ENCODE data around the gene NTF4. TPM values are rescaled to one million over a fixed set of nuclear protein-coding genes. Genes with fewer than 3 reads are reported as not detected.

Gene NTF4
- total RNA-seq, 2 donors from 2014 or later = not detected

DNA sequence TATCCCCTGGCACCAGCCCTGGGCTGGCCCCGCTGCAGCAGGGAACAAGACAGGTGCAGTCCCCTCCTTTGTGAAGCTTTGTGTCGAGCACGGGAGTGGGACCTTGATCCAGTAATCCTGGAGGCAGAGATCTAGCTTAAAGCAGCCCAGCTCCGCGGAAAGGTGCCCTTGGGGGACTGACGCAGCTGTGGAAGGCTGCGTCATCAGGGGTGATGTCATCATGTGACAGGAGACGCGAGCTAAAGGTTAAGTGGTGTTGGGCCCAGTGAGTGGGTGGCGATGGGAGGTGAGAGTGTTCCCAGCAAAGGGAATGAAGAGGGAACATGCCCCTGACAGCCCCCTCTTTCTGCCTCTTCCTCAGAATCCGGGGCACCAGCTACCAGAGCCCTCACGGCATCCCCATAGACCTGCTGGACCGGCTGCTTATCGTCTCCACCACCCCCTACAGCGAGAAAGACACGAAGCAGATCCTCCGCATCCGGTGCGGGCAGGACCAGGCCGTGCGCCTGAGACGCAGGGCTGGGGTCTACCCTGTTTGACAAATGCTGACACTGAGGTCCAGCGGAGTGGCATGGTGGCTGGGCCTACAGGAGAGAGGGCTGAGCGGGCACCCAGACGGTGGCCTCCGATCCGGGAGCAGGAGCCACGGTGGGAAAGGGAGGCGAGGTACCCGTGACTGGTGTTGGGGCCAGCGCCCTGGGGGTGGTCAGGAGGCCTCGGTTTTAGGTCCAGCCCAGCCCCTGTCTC, 50.3 kb downstream of the NTF4 start:
- H3K36me3 ChIP-seq = peaks cover 29% of the 10 kb centered on the region
- DNase-seq (ENCODE audit: low spot score) = no peak
- no peak overlapping the region for H3K4me3 ChIP-seq
- no peak overlapping the region for H3K27ac ChIP-seq
- H3K9me3 ChIP-seq = no peaks in the 10 kb centered on the region
- TF ChIP-seq, protein P1, sequence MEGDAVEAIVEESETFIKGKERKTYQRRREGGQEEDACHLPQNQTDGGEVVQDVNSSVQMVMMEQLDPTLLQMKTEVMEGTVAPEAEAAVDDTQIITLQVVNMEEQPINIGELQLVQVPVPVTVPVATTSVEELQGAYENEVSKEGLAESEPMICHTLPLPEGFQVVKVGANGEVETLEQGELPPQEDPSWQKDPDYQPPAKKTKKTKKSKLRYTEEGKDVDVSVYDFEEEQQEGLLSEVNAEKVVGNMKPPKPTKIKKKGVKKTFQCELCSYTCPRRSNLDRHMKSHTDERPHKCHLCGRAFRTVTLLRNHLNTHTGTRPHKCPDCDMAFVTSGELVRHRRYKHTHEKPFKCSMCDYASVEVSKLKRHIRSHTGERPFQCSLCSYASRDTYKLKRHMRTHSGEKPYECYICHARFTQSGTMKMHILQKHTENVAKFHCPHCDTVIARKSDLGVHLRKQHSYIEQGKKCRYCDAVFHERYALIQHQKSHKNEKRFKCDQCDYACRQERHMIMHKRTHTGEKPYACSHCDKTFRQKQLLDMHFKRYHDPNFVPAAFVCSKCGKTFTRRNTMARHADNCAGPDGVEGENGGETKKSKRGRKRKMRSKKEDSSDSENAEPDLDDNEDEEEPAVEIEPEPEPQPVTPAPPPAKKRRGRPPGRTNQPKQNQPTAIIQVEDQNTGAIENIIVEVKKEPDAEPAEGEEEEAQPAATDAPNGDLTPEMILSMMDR (IDR thresholded peaks at IDR 0.05) = no peak
- H3K27me3 ChIP-seq (replicated peaks; ENCODE audit: insufficient read depth) = no peaks in the 10 kb centered on the region
- H3K4me1 ChIP-seq (ENCODE audit: control insufficient read depth in 1 of 2, low read depth in 2 of 2) = peaks cover 11 to 20% of the 10 kb centered on the region in 2 donors
- ATAC-seq (ENCODE audit: insufficient number of reproducible peaks, low FRiP score, low read depth) = no peak

DNA sequence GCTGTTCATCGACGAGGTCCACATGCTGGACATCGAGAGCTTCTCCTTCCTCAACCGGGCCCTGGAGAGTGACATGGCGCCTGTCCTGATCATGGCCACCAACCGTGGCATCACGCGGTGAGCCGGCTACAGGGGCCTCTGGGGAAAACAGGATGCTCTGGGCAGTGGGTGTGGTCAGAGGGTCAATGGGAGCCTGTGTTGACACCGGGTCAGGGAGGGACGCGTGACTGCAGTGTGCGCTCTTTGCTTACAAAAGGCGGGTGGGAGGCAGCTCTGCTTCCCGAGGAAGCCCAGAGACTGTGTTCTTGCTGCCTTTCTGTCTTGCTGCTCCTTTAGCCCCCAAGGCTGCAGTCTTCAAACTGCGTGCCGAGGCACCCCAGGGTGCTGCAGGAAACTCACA, 53.4 kb downstream of the NTF4 start:
- H3K4me1 ChIP-seq (ENCODE audit: control insufficient read depth in 1 of 2, low read depth in 2 of 2) = no peaks in the 10 kb centered on the region
- H3K4me3 ChIP-seq = no peak overlapping the region
- peaks cover 41% of the 10 kb centered on the region for H3K36me3 ChIP-seq
- ATAC-seq (ENCODE audit: insufficient number of reproducible peaks, low FRiP score, low read depth) = no peak
- no peaks in the 10 kb centered on the region for H3K27me3 ChIP-seq (replicated peaks; ENCODE audit: insufficient read depth)
- TF ChIP-seq, protein P1 (IDR thresholded peaks at IDR 0.05) = no peak
- no peaks in the 10 kb centered on the region for H3K9me3 ChIP-seq
- DNase-seq (ENCODE audit: low spot score) = no peak
- H3K27ac ChIP-seq = no peak overlapping the region

Other genes starting within 250 kb of the NTF4 start
- 10 to 100 TPM; 10.2 to 16.8 TPM for gene HSD17B14, start 228.3 kb downstream of the NTF4 start, total RNA-seq
- 10 to 100 TPM; 45.1 to 45.2 TPM for gene PLEKHA4, start 196.2 kb downstream of the NTF4 start, total RNA-seq
- 100 to 1,000 TPM; 108 to 139 TPM for gene PPP1R15A, start 192.4 kb downstream of the NTF4 start, total RNA-seq
- under 1 TPM; 0.27 to 0.78 TPM for gene TULP2, start 166.1 kb downstream of the NTF4 start, total RNA-seq
- gene NUCB1, start 164.5 kb downstream of the NTF4 start, total RNA-seq = 100 to 1,000 TPM; 415 to 671 TPM
- 1 to 10 TPM in 1 of 2 donors, not detected in 1; 3.7 TPM for gene DHDH, start 131.1 kb downstream of the NTF4 start, total RNA-seq
- 100 to 1,000 TPM in 1 of 2 donors, 10 to 100 TPM in 1; 53.1 to 104 TPM for gene BAX, start 109.9 kb downstream of the NTF4 start, total RNA-seq
- gene FTL, start 99.5 kb downstream of the NTF4 start, total RNA-seq = 1,000 to 10,000 TPM; 3,403 to 7,108 TPM
- gene GYS1, start 71.5 kb downstream of the NTF4 start, total RNA-seq = 10 to 100 TPM; 30.1 to 44.4 TPM
- gene RUVBL2, start 70.9 kb downstream of the NTF4 start, total RNA-seq = 10 to 100 TPM; 51.6 to 52.3 TPM
- gene LHB, start 47.7 kb downstream of the NTF4 start, total RNA-seq = not detected
- gene CGB3, start 40.5 kb downstream of the NTF4 start, total RNA-seq = not detected
- not detected for gene CGB2, start 32.9 kb downstream of the NTF4 start, total RNA-seq
- gene CGB1, start 27.9 kb downstream of the NTF4 start, total RNA-seq = not detected
- not detected for gene CGB5, start 21.0 kb downstream of the NTF4 start, total RNA-seq
- not detected for gene CGB8, start 15.7 kb downstream of the NTF4 start, total RNA-seq
- not detected for gene CGB7, start 7.1 kb downstream of the NTF4 start, total RNA-seq
- not detected for gene KCNA7, start 7.9 kb upstream of the NTF4 start, total RNA-seq
- 100 to 1,000 TPM; 339 to 438 TPM for gene SNRNP70, start 20.6 kb upstream of the NTF4 start, total RNA-seq
- 10 to 100 TPM in 1 of 2 donors, not detected in 1; 19.8 TPM for gene LIN7B, start 49.6 kb upstream of the NTF4 start, total RNA-seq
- gene C19orf73, start 54.3 kb upstream of the NTF4 start, total RNA-seq = not detected
- gene PPFIA3, start 54.7 kb upstream of the NTF4 start, total RNA-seq = 1 to 10 TPM; 2.7 to 5.0 TPM
- 1 to 10 TPM; 2.2 to 6.5 TPM for gene HRC, start 90.6 kb upstream of the NTF4 start, total RNA-seq
- gene TRPM4, start 93.0 kb upstream of the NTF4 start, total RNA-seq = 10 to 100 TPM; 48.3 to 65.9 TPM

All from thoracic aorta (tissue), 2 donors.